HEK293 (cell line): ENCODE data around the gene SPECC1L.

ENCODE experiments used
- GFI1B ChIP-seq: fragments of 450-650 bp; formaldehyde crosslinking; IDR thresholded peaks from 2 replicates; pipeline ENCODE4 v1.5.1; 2016; ENCODE audit warnings: missing biosample characterization, missing genetic modification characterization
- KLF10 ChIP-seq: fragments of 450-650 bp; IDR thresholded peaks from 2 replicates; pipeline ENCODE4 v1.5.1; 2018; ENCODE audit warnings: missing biosample characterization, mild to moderate bottlenecking, missing genetic modification characterization
- KLF9 ChIP-seq: fragments of 450-650 bp; formaldehyde crosslinking; IDR thresholded peaks from 2 replicates; pipeline ENCODE4 v1.5.1; 2016; ENCODE audit warnings: missing biosample characterization, missing genetic modification characterization, low read depth
- PATZ1 ChIP-seq: fragments of 450-650 bp; formaldehyde crosslinking; IDR thresholded peaks from 2 replicates; pipeline ENCODE4 v1.5.1; 2016; ENCODE audit warnings: missing biosample characterization, missing genetic modification characterization
- SP2 ChIP-seq: fragments of 450-650 bp; formaldehyde crosslinking; IDR thresholded peaks from 2 replicates; pipeline ENCODE4 v1.5.1; 2016; ENCODE audit warnings: missing biosample characterization, missing genetic modification characterization
- SP3 ChIP-seq: fragments of 450-650 bp; formaldehyde crosslinking; IDR thresholded peaks from 2 replicates; pipeline ENCODE4 v1.5.1; 2016; ENCODE audit warnings: missing biosample characterization, missing genetic modification characterization
- SP7 ChIP-seq: fragments of 450-650 bp; formaldehyde crosslinking; IDR thresholded peaks from 2 replicates; pipeline ENCODE4 v1.5.1; 2016; ENCODE audit warnings: missing biosample characterization, missing genetic modification characterization
- ZBTB26 ChIP-seq: fragments of 450-650 bp; formaldehyde crosslinking; optimal IDR thresholded peaks from 2 replicates; pipeline ENCODE3; 2016; ENCODE audit warnings: missing biosample characterization, mild to moderate bottlenecking, missing genetic modification characterization
- ZBTB7A ChIP-seq: fragments of 450-650 bp; formaldehyde crosslinking; IDR thresholded peaks from 2 replicates; pipeline ENCODE4 v1.5.1; 2016; ENCODE audit warnings: low read depth, missing biosample characterization, missing genetic modification characterization
- ZFP69B ChIP-seq: fragments of 450-650 bp; formaldehyde crosslinking; IDR thresholded peaks from 2 replicates; pipeline ENCODE4 v1.5.1; 2016; ENCODE audit warnings: missing biosample characterization, missing genetic modification characterization
- ZNF121 ChIP-seq: fragments of 450-650 bp; formaldehyde crosslinking; IDR thresholded peaks from 2 replicates; pipeline ENCODE4 v1.5.1; 2016; ENCODE audit warnings: missing biosample characterization, missing genetic modification characterization
- ZNF148 ChIP-seq: fragments of 450-650 bp; formaldehyde crosslinking; IDR thresholded peaks from 2 replicates; pipeline ENCODE4 v1.5.0; 2017; ENCODE audit warnings: missing biosample characterization, missing genetic modification characterization, borderline replicate concordance
- ZNF175 ChIP-seq: fragments of 450-650 bp; formaldehyde crosslinking; IDR thresholded peaks from 2 replicates; pipeline ENCODE4 v1.5.1; 2016; ENCODE audit warnings: missing biosample characterization, missing genetic modification characterization
- ZNF221 ChIP-seq: fragments of 450-650 bp; formaldehyde crosslinking; IDR thresholded peaks from 2 replicates; pipeline ENCODE4 v1.5.1; 2017; ENCODE audit warnings: missing biosample characterization, missing genetic modification characterization, borderline replicate concordance
- ZNF311 ChIP-seq: fragments of 450-650 bp; formaldehyde crosslinking; IDR thresholded peaks from 2 replicates; pipeline ENCODE4 v1.5.1; 2017; ENCODE audit warnings: missing biosample characterization, missing genetic modification characterization, borderline replicate concordance
- ZNF324 ChIP-seq: fragments of 450-650 bp; formaldehyde crosslinking; IDR thresholded peaks from 2 replicates; pipeline ENCODE4 v1.5.1; 2016; ENCODE audit warnings: missing biosample characterization, missing genetic modification characterization
- ZNF335 ChIP-seq: fragments of 450-650 bp; formaldehyde crosslinking; conservative IDR thresholded peaks from 2 replicates; pipeline ENCODE4 v1.5.1; 2016; ENCODE audit warnings: missing biosample characterization, missing genetic modification characterization
- ZNF404 ChIP-seq: fragments of 450-650 bp; formaldehyde crosslinking; IDR thresholded peaks from 2 replicates; pipeline ENCODE4 v1.5.1; 2017; ENCODE audit warnings: missing biosample characterization, missing genetic modification characterization
- ZNF514 ChIP-seq: fragments of 450-650 bp; formaldehyde crosslinking; IDR thresholded peaks from 2 replicates; pipeline ENCODE4 v1.5.1; 2016; ENCODE audit warnings: missing biosample characterization, missing genetic modification characterization
- ZNF600 ChIP-seq: fragments of 450-650 bp; formaldehyde crosslinking; IDR thresholded peaks from 2 replicates; pipeline ENCODE4 v1.5.1; 2016; ENCODE audit warnings: missing biosample characterization, missing genetic modification characterization
- ZNF791 ChIP-seq: fragments of 450-650 bp; formaldehyde crosslinking; IDR thresholded peaks from 2 replicates; pipeline ENCODE4 v1.5.1; 2016; ENCODE audit warnings: missing biosample characterization, missing genetic modification characterization
- ZSCAN30 ChIP-seq: fragments of 450-650 bp; IDR thresholded peaks from 2 replicates; pipeline ENCODE4 v1.5.1; 2018; ENCODE audit warnings: missing biosample characterization, mild to moderate bottlenecking, missing genetic modification characterization, moderate library complexity
- TF ChIP-seq, protein P1 (sequence below): fragments of 450-650 bp; formaldehyde crosslinking; conservative IDR thresholded peaks from 2 replicates; pipeline ENCODE4 v1.5.1; 2016; ENCODE audit warnings: low read depth, missing biosample characterization, missing genetic modification characterization

SPECC1L gene

GRCh38 chr22:24423519-24424000 lies 152.9 kb downstream of the SPECC1L start (continued):
- TF ChIP-seq PATZ1 (tag by site-specific recombination) (peak; percentile 52), SP7 (tag by site-specific recombination) (0 out of 2 replicates have a peak, but pooled peaks have one; percentile 11), GFI1B (no peak), SP3 (tag by site-specific recombination) (0 out of 2 replicates have a peak, but pooled peaks have one; percentile 14), ZNF148 (tag by site-specific recombination) (no peak), SP2 (peak; percentile 20; the same call in 1 of the 2 replicates), ZNF221 (no peak), ZNF791 (tag by site-specific recombination) (no peak), ZNF404 (tag by site-specific recombination) (no peak), ZBTB7A (tag by site-specific recombination) (no peak), ZNF311 (tag by site-specific recombination) (no peak), ZNF335 (tag by site-specific recombination) (no peak), ZNF600 (tag by site-specific recombination) (no peak), ZNF324 (no peak), ZNF121 (tag by site-specific recombination) (no peak), ZFP69B (tag by site-specific recombination) (0 out of 2 replicates have a peak, but pooled peaks have one; percentile 28), KLF9 (peak; percentile 51), ZNF175 (no peak), ZBTB26 (peak; percentile 42), KLF10 (no peak), ZNF514 (tag by site-specific recombination) (no peak), ZSCAN30 (tag by site-specific recombination) (0 out of 2 replicates have a peak, but pooled peaks have one; percentile 42)
- TF ChIP-seq, protein P1, sequence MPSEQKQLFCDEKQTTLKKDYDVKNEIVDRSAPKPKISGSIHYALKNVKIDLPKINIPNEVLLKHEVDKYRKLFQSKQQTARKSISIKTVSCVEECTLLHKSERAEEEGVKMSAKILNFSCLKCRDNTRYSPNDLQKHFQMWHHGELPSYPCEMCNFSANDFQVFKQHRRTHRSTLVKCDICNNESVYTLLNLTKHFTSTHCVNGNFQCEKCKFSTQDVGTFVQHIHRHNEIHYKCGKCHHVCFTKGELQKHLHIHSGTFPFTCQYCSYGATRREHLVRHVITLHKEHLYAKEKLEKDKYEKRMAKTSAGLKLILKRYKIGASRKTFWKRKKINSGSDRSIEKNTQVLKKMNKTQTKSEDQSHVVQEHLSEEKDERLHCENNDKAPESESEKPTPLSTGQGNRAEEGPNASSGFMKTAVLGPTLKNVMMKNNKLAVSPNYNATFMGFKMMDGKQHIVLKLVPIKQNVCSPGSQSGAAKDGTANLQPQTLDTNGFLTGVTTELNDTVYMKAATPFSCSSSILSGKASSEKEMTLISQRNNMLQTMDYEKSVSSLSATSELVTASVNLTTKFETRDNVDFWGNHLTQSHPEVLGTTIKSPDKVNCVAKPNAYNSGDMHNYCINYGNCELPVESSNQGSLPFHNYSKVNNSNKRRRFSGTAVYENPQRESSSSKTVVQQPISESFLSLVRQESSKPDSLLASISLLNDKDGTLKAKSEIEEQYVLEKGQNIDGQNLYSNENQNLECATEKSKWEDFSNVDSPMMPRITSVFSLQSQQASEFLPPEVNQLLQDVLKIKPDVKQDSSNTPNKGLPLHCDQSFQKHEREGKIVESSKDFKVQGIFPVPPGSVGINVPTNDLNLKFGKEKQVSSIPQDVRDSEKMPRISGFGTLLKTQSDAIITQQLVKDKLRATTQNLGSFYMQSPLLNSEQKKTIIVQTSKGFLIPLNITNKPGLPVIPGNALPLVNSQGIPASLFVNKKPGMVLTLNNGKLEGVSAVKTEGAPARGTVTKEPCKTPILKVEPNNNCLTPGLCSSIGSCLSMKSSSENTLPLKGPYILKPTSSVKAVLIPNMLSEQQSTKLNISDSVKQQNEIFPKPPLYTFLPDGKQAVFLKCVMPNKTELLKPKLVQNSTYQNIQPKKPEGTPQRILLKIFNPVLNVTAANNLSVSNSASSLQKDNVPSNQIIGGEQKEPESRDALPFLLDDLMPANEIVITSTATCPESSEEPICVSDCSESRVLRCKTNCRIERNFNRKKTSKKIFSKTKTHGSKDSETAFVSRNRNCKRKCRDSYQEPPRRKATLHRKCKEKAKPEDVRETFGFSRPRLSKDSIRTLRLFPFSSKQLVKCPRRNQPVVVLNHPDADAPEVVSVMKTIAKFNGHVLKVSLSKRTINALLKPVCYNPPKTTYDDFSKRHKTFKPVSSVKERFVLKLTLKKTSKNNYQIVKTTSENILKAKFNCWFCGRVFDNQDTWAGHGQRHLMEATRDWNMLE (tag by site-specific recombination) = no peak
